HG02759 (cell line): Measurements from ENCODE around the gene ROBO2.

ENCODE experiments used
- ATAC-seq: cut with Tn5 transposase; IDR thresholded peaks from one replicate; pipeline ENCODE4 v1.9.1; 2021; ENCODE audit warnings: mild to moderate bottlenecking, moderate library complexity; ENCODE audit not compliant: unreplicated experiment

Gene ROBO2

DNA sequence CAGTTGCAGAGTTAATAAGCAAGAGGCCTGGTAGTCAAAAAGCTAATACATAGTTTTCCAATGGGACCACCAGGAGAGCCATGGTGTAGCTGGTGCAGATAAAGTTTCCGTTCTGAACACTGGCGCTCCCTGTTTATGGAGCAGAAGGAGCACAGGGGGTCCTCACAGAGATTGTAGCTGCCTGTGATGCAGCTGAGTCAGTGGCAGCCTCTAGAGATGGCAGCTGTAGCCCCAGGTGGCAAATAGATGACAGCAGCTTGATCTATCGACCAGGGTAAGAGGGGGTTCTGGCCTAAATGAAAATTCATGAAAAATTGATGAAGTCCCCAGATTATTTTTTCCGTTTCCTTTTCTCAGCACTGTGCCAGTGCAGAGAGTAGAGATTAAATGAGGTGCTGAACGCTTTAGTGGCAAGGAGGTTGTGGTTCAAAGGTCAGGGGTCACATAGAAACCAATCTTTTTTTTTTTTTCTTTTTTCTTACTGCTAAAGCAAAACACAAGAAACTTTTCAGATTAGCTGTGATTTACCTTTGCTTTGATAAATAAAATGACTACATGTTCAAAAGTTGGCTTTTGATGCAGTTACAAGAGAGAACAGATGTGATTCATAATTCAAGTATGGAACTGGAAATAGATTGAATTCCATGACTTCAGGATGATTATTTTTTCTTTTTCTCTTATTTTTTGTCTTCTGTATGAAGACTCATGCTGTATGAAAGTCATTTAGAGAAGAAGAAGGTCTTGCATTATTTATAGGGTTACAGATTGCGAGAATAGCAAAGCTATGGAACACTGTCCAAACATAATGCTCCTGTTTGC lies 63.3 kb downstream of the ROBO2 start:
- no peak for ATAC-seq

DNA sequence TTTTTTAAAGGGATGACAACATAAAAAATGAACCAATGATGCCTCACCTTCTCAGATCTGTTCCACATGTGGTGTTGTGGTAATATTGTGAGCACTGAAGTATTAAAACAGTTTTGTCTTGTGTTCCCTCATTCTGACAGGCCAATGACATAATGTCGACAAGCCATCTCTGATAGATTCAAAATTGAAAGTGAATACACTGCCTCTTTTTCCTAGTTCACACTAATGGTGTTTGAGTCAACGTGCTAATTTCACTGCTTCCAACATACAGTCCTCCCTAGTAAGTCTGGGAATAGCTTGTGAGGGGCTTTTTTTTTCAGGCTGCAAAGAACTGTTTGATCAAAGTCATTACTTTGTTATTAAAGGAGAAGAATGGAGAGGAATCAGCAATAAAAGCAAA lies 82.8 kb downstream of the ROBO2 start:
- ATAC-seq: no peak

DNA sequence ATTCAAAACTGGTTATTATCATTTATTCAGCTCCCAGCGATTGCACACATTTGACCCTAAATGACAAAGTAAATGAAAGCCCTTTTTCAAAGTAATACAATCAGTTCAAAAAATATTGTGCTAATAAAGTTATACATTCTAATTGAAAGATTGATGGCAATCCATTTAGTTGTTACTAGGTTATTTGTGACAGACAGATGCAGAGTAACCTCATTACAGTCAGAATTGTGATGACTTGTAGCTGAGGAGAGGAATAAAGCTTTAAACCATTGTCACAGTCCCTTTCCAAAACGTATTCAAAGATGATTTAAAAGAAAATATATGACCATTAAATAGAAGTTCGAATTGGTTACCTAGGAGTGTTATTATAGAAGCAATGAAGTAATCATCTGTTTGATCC lies 86.1 kb downstream of the ROBO2 start:
- no peak for ATAC-seq

GRCh38 chr3:77134769-77135168 lies 94.9 kb downstream of the ROBO2 start:
- ATAC-seq: no peak

GRCh38 chr3:77137559-77137958 lies 97.7 kb downstream of the ROBO2 start:
- ATAC-seq: no peak

DNA sequence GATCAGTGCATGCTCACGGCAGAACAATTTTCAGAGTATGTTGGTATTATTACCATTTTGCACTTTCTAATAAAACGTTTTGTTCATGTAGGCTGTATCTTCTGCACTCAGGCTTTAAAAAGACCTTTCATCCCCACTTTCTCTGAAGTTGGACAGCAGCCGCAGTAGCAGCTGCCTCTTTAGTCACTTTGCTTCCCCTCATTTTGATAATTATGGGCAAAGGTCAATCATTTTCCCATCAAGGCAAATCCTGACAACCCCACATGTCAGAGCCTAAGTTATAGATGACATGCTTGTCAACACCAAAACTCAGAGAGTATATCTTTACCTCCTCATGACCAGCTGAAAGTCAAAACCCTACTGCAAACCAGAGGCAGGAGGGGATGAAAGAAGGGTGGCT lies 99.7 kb downstream of the ROBO2 start:
- ATAC-seq: no peak

- no peak for ATAC-seq
These were observed 101.5 kb downstream of the ROBO2 start for GRCh38 chr3:77141423-77141822.

DNA sequence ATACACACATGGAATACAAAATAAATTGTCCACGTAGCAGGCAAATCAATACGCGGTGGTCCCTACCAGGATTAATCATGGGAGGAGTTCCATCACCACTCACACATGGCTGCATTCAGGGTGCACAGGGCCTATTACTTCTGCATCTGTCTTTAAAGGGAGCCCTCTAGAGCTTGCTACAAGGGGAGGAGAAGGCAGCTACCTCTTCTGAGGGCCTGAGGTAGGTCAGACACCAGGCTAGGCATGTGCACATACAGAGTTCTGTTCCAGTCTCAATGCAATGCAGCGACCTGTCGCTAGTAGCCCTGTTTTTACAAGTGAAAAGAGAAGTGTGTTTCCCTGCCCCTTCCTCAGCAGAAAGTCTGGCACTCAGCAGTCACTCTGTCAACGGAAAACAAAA lies 102.7 kb downstream of the ROBO2 start:
- ATAC-seq: no peak

DNA sequence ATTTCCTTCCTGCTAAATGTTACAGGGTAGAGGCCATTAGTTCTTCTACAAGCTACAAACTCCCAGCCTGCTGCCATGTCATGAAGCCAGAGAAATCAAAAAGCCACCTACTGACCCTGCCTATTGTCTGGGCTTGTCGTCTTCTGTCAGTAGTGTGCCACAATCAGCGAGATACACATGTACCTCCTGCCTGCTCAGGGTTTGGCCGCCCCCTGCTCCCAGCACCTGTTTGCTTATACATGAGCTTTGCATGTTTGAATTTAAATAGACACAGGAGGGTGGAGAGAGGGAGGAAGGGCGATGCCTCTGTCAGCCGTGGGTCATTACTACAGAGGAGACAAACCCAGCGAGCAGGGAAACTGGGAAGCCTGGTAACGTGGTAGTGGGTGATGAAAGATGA lies 106.1 kb downstream of the ROBO2 start:
- ATAC-seq: no peak

- no peak for ATAC-seq
These were observed 108.1 kb downstream of the ROBO2 start for GRCh38 chr3:77147836-77148578.

DNA sequence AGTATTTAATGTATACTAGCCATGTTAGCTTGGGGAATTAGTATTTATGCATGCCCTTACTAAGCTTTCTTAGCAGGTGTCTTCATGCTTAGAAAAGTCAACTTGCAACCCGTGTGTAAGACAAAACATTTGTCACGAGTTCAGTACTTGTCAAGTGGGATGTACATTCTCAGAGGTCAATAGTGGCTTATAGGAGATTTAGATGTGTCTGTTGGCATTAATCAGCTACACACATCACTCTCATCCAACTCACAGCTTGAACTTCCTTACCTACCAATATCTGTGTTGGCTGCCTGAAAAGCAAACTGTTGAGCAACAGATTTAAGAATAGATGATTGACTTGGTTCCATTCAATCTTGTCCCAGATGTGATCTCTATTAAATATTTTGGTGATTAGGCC lies 109.5 kb downstream of the ROBO2 start:
- no peak for ATAC-seq

- no peak for ATAC-seq
These were observed 110.1 kb downstream of the ROBO2 start for GRCh38 chr3:77150028-77150427.

DNA sequence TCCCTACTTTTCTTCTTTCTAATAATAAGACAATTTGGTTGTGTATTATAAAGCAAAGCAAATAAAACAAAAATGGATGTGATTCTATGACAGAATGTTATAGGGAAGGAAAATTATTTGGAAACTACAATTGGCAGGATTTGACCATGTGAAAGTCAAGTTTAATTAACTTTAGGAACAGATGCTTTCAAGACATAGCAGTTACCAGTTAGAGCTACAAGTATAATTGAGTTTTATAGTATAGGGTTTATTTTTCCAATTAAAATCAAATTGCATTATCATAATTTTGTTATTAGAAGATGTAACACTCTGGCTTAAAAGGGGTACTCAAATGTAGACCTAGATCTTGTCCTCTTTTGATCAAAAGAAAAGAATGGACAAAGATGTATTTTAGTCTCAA lies 110.9 kb downstream of the ROBO2 start:
- no peak for ATAC-seq

GRCh38 chr3:77158730-77159581 lies 119.1 kb downstream of the ROBO2 start:
- ATAC-seq: no peak

DNA sequence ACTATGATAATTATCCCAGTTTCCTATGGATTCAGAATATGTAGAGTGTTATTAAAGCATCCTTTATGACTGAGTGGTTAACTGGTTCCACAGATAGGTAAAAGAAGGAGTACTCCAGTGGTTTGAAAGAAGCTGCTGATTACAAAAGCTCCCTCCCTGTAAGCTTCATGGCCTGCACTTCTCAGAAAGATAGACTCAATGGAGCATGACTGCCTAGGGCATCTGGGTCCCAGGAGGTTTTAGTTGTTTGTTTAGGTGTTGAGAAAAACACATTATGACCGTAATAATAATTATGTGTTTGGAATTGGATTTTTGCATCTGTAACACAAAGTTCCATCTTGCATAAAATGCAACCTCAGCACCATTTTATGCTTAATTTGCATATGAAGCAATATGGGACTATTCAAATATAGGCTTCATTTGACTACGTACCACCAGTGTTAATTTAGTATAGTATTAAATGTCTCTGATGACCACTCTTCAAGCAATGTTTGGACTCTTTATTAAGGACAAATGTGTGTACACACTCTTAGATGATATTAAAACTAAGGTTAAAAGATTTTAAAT lies 121.1 kb downstream of the ROBO2 start:
- ATAC-seq: no peak

- ATAC-seq: no peak
These were observed 129.9 kb downstream of the ROBO2 start for GRCh38 chr3:77169823-77170222.

DNA sequence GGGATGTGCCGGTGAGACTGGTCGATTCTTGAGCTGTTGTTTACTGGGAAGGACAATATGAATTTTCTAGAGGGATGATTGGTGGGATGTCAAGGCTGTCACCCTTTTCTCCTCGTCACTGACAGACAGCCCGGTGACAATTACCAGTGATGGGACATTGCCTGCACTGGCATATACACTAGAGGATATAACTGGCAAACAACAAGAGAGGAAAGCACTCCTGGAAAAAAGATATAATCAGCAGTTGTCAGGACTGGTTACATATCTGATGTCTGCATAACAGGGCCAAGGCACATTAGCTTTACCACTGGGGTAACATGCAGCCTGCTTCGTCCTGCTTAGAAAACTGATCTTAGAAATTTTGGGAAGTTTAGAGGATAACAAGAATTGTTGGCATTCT lies 131.1 kb downstream of the ROBO2 start:
- ATAC-seq: no peak

- no peak for ATAC-seq
These were observed 139.9 kb downstream of the ROBO2 start for GRCh38 chr3:77179762-77180161.

- ATAC-seq: no peak
These were observed 142.4 kb downstream of the ROBO2 start for GRCh38 chr3:77182341-77182740.

DNA sequence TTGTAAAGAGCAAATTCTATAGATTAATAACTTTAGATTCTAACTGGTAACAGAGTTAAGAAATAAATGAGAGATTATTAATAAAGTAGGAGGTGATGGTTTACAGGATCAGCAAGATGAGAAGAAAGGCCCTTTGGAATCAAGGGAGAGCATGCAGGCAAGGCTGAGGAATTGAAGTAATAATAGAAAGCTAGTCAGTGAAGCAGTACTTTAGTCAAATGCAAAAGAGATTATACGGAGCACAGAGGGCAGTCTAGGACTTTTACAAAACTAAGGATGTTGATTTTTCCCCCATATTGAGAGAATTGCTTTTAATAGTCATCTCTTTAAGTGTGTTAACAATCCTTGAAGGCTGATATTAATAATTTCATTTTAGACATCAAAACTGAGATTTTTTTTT lies 146.4 kb downstream of the ROBO2 start:
- ATAC-seq: no peak

- ATAC-seq: no peak
These were observed 146.8 kb downstream of the ROBO2 start for GRCh38 chr3:77186728-77187127.
